HS-5 (cell line): ENCODE results near the gene ALKBH4.
"Not testable (repeated sequence)": the region's sequence is repeated elsewhere in the genome, so short reads cannot be mapped to it uniquely, and the experiment has no call there.

Source experiments
- DNase-seq: peaks from one replicate; pipeline ENCODE4 v3.0.0-alpha.2; 2012; ENCODE audit warnings: low read depth

The ALKBH4 gene

DNA sequence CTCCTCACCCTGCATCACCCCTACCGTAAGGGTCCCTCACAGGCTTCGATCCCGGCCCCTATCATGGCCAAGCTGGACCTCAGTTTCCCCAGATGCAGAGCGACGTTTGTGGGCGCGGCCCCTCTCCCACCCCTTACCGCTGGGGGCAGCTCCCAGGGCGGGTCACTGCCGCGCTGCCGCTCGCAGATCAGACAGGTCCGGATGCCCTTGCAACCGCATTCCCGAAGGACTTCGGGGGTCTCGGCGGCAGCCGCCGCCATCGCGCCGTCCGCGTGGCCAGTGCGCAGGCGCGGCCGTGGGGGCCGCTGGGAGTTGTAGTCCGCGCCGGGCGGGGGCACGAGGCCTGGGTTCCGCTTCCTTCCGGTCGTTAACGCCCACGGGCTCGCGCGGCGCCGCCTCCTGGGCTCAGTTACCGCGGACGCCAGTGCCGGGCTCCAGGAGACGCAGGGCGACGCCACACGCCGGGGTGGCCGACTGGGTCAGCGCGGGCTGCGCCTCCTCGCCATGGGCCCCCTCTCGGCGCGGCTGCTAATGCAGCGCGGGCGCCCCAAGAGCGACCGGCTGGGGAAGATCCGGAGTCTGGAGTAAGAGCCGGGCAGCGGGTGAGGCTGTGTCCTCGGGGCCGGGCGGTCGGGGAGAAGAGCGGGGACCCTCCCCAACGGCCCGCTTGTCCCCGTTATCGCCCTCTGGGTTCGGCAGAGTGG lies at the start of gene ALKBH4, which contains the start of gene LRWD1:
ALKBH4 (minus strand) TSS at position 287 of the 704 bp plus-strand sequence; CDS start at position 260, 27 bp downstream.
LRWD1 (plus strand) TSS at position 408 of the 704 bp plus-strand sequence; CDS start at position 505, 97 bp downstream.
- peak; percentile 39 for DNase-seq

DNA sequence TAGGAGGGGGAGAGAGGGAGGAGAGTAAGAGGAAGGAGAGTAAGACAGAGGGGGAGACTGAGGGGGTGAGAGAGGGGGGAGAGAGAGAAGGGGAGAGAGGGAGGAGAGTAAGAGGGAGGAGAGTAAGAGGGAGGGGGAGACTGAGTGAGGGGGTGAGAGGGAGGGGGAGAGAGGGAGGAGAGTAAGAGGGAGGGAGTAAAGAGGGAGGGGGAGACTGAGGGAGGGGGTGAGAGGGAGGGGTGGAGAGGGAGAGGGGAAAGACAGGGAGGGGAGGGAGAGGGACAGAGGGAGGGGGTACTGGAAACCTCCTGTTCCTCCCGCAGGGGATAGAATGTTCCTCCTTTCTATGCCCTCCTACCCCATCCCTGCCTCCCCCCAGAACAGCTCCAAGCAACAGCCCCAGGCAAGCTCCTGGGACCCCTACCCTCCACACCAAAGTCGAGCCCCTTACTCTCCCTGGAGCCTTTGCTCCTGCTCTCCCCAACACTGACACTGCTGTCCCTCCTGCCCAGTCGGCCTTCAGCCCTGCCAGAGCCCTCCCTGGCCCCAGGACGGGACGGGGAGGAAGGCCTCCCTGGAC lies 48.1 kb upstream of the ALKBH4 start:
- DNase-seq = not testable (repeated sequence)

- not testable (repeated sequence) for DNase-seq
These were observed 47.3 kb upstream of the ALKBH4 start for GRCh38 chr7:102511860-102512522.

GRCh38 chr7:102510575-102510974 lies 45.9 kb upstream of the ALKBH4 start:
- DNase-seq = not testable (repeated sequence)

DNA sequence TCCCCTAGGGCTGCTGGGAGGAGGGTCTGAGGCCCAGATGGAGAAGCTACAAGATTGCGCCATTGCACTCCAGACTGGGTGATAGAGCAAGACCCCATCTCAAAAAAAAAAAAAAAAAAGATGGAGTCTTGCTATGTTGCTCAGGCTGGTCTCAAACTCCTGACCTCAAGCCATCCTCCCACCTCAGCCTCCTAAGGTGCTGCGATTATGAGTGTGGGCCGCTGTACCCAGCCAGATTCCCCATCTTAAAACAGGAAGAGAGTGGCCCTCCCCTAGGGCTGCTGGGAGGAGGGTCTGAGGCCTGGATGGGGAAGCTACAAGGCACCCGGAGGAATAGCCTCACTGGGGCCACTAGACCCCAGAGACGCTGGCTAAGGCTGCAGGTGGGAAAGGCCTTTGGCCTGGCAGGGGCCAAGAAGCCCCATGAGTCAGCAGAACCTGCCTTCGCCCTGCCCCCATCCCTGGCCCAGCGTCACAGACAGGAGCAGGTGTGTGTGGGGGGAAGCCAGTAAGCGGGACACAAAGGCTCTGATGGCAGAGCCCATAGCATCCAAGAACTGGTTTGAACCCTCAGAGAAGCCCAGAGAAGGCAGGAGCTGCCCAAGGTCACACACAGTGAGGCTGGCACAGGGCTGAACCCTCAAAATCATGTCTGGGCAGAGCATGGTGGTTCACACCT lies 42.9 kb upstream of the ALKBH4 start:
- not testable (repeated sequence) for DNase-seq

DNA sequence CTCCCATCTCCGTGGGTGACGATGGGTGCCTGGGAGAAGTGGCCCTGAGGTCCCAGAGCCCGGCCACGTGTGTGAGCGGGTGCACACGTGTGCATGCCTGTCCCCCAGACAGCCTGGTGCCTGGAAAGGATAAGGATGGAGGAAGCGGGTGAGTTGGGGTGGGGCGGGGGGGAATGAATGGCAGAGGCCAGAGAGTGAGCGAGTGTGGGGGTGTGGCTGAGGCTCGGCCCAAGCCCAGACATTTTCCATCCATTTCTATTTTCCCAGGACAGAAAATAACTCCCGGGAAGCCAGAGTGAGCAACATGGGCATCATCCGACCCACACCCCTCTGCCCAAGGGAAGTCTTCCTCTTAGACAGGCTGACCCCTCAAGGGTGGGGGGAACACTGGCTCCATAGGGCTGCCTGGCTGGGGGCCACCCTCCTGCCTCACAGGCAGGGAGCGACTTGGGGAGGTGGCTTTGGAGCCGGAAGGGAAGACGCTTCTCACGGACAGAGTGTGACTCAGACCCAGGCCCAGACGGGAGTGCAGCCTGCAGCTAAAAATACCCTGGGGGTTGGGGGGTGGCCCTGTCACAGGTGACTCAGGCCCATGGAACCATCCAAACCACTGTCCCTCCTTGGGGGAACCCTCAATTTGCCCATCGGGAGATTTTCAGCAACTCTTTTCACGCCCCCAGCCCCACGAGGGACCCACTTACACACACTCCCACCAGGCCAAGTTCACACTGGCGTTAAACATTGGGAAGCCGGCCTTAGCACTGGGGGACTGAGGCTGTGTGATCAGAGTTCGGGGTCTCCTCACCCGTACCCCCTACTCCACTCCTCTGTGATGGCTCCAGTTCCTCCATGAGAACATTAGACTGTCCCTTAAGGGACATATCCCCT lies 40.9 kb upstream of the ALKBH4 start:
- DNase-seq = not testable (repeated sequence)

- DNase-seq = not testable (repeated sequence)
These were observed 38.5 kb upstream of the ALKBH4 start for GRCh38 chr7:102503141-102503540.

GRCh38 chr7:102498321-102498720 lies 33.7 kb upstream of the ALKBH4 start:
- not testable (repeated sequence) for DNase-seq

- not testable (repeated sequence) for DNase-seq
These were observed 32.6 kb upstream of the ALKBH4 start for GRCh38 chr7:102497308-102497707.

DNA sequence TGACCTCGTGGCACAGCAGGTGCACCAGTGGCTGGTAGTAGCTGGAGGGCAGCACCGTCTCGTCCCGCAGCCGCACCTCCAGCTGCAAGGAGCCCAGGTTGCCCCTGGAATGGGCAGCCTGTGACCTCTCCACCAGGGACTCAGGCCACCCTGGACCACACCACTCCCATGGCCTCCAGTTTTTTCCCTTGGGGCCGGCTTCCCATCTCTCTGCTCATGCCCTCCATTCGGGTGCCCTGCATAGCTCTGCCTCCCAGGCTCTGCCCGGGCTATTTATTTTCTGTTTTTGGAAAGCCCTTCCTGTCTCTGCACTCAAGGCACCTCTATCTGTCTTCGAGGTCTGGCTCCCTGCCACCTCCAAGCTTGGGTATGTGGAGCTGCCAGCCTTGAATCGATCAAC lies 32.2 kb upstream of the ALKBH4 start:
- not testable (repeated sequence) for DNase-seq

DNA sequence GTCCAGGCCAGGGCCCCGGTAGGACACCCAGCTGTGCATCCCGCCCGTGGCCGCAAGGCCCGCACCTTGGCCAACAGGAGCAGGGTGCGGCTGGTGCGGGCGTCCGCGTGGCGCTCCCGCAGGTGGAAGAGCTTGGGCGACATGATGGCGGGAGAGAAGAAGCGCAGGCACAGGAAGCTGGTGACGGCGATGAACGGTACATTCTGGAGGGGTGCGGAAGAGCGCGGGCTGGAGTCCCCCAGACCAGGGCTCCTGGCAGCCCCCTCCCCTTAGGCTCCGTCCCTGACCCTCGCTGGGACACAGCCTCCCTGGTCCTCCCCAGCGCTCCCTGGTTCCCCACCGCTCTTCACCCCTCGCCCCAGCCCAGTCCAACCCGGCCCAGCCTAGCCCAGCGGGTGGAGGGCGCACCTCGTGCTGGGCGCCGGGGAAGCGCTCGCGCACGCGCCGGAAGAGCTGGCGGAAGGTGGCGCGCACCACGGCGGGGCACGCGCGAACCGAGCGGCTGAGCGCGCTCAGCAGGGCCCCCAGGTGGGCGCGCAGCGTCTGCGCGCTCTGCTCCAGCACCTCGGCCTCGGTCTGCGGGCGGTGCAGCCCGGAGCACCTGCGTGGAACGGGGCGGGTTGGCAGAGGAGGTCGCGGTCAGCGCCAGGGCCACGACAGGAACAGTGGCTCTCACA lies 29.9 kb upstream of the ALKBH4 start:
- not testable (repeated sequence) for DNase-seq

- not testable (repeated sequence) for DNase-seq
These were observed 29.4 kb upstream of the ALKBH4 start for GRCh38 chr7:102494026-102494425.

DNA sequence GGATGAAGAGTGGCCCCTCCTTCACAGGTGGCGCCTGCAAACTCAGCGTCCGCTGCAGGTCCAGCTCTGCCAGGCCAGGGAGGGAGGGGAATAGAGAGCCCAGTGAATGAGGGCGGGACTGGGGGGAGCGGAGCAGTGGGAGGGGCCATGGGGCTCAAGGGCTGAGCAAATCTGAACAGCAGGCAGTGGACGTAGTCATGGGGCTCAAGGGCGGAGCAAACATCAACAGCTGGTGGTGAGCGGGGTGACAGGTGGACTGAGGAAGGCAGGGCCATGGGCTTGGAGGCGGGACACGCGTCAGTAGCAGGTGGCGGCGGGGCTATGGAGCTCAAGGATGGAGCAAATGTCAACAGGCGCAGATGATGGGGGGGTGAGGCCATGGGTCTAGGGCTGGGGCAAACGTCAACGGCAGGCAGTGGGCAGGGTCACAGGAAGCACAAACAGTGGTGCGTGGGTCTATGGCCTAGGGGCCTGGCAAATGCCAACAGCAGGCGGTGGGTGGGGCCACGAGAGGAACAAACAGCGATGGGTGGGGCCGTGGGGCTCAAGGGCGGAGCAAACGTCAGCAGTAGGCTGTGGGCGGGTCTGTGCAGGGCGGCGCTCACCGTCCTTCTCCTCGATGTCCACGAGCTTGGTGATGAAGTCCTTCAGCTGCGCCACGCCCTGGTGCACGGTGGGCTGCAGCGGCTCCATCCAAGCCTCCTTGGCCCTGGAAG lies 28.7 kb upstream of the ALKBH4 start:
- DNase-seq = not testable (repeated sequence)

DNA sequence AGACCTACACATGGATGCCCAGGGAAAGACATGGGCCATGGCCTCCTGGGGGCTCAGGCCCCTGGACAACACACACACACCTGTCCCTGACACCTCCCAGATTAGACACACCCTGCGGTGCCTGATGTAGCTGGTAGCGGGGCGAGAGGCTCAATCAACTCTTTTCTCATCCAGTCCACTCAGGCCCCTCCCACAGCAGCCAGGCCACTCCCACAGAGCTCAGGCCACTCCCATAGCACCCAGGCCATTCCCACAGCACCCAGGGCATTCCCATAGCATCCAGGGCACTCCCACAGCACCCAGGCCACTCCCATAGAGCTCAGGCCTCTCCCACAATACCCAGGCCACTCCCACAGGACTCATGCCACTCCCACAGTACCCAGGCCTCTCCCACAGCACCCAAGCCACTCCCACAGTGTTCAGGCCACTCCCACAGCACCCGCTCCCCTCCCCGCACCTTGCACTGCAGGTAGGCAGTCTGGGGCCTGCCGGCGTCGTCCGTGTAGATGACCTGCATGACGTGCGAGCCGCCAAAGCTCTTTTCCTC lies 25.9 kb upstream of the ALKBH4 start:
- DNase-seq = not testable (repeated sequence)

DNA sequence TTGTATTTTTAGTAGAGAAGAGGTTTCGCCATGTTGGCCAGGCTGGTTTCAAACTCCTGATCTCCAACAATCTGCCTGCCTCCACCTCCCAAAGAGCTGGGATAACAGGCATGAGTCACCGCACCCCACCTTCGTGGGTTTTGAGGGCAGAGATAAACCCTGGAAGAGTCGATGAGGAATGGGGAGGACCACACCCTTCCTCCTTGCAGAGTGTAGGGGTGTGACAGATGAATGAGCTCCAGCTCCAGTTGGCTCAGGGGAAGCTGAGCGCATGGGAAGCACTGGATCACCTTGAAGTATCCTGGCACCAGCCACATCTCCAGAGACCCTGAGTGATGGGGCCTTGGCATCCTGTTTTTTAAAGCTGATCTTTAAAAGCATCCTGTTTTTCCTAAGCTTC lies 19.7 kb upstream of the ALKBH4 start:
- DNase-seq = not testable (repeated sequence)

DNA sequence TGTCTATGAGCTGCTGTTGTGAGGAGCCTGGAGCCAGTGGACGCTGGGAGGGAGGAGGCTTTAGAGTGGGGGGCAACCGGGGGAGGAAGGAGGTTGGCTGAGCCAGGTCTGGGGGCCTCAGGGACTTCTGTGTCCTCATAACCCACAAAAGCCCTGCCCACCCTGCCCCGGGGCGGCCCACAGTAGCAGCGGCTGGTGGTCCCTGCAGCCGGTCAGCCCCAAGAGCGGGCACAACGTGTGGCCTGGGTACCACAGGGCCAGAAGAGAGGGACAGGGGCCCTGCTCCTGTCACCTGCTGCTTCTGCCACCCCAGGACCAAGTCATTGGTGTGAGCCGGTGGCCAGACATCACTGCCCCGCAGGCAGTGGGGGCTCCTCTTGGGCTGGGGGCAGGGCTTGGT lies 17.3 kb upstream of the ALKBH4 start:
- not testable (repeated sequence) for DNase-seq

DNA sequence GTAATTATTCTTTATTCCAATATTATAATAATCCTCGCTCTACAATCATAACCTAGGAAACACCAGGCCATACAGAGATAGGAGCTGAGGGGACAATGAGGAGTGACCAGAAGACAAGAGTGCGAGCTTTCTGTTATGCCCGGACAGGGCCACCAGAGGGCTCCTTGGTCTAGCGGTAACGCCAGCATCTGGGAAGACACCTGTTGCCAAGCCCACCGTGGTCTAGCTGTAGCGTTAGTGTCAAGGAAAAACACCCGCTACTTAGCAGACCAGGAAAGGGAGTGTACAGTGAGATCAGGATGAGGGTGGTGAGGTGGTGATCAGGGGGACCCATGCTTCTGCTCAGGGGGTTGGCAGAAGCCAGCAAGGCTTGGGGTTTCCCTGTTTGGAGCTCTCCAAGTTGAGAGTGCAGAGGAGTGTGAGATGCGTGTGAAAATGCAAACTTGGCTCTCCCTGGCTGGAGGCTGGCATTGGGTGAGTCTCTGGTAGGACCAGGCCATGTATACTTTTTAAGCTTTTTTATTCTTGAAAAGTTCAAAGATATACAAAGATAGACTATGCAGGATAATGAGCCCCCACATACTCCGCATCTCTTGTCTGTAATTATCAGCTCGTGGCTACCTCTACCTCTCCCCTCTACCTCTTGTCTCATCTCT lies 15.4 kb upstream of the ALKBH4 start:
- DNase-seq = not testable (repeated sequence)

- not testable (repeated sequence) for DNase-seq
These were observed 14.5 kb upstream of the ALKBH4 start for GRCh38 chr7:102479209-102479584.
